DND-41 (cell line): ENCODE results near the gene PIP5K1A.

Experiments used
- ATAC-seq: fragments of 200-7000 bp; cut with Tn5 transposase; 3 replicates; pipeline ENCODE4 v1.9.1; 2021; ENCODE audit warnings: low read depth; ENCODE audit not compliant: insufficient read depth
- DNase-seq: peaks from one replicate; pipeline ENCODE4 v3.0.0-alpha.2; 2020
- H2AFZ ChIP-seq: 2 replicates; pipeline ENCODE4 v1.6.0; 2012; ENCODE audit warnings: low read depth, low read length
- H3K27ac ChIP-seq: 2 replicates; pipeline ENCODE4 v1.5.1; 2012; ENCODE audit warnings: low read length, inconsistent platforms
- H3K27me3 ChIP-seq: fragments of 200-600 bp; sonication (generic); 2 replicates; pipeline ENCODE4 v1.6.0; 2012; ENCODE audit warnings: low read length, mild to moderate bottlenecking, inconsistent platforms; ENCODE audit not compliant: insufficient read depth, poor library complexity
- H3K36me3 ChIP-seq: 2 replicates; pipeline ENCODE4 v1.5.1; 2012; ENCODE audit warnings: low read length, inconsistent platforms; ENCODE audit not compliant: insufficient read depth
- H3K4me1 ChIP-seq: 2 replicates; pipeline ENCODE4 v1.5.1; 2012; ENCODE audit warnings: mild to moderate bottlenecking, low read length; ENCODE audit not compliant: insufficient read depth
- H3K4me2 ChIP-seq: 2 replicates; pipeline ENCODE4 v1.6.0; 2012; ENCODE audit warnings: mild to moderate bottlenecking, moderate library complexity, low read length, inconsistent platforms; ENCODE audit not compliant: insufficient read depth
- H3K4me3 ChIP-seq, 2 experiments: fragments of 200-600 bp in 1 of 2; shearing (Covaris generic) in 1 of 2; 2 replicates each; pipeline ENCODE4 v1.5.1; 2012 to 2016; ENCODE audit warnings: inconsistent platforms in 2 of 2, low read length in 2 of 2, mild to moderate bottlenecking in 2 of 2, low read depth in 1 of 2, moderate library complexity in 1 of 2
- H3K79me2 ChIP-seq: 2 replicates; pipeline ENCODE4 v1.6.0; 2012; ENCODE audit warnings: low read length, inconsistent platforms; ENCODE audit not compliant: insufficient read depth
- H3K9ac ChIP-seq: 2 replicates; pipeline ENCODE4 v1.6.0; 2012; ENCODE audit warnings: low read depth, mild to moderate bottlenecking, inconsistent platforms, low read length, moderate library complexity
- H3K9me3 ChIP-seq: 2 replicates; pipeline ENCODE4 v1.5.1; 2012; ENCODE audit warnings: low read length, moderate library complexity, mild to moderate bottlenecking, inconsistent platforms; ENCODE audit not compliant: insufficient read depth, severe bottlenecking
- H4K20me1 ChIP-seq: 2 replicates; pipeline ENCODE4 v1.6.0; 2012; ENCODE audit warnings: low read length; ENCODE audit not compliant: insufficient read depth
- EZH2 ChIP-seq: IDR thresholded peaks from 3 replicates; pipeline ENCODE4 v1.6.1; 2012; ENCODE audit warnings: borderline replicate concordance, low read depth, mild to moderate bottlenecking, moderate library complexity, low read length, inconsistent platforms; ENCODE audit not compliant: severe bottlenecking
- TF ChIP-seq, protein P1 (sequence below): IDR thresholded peaks from 2 replicates; pipeline ENCODE4 v1.5.1; 2012; ENCODE audit warnings: borderline replicate concordance, low read length, moderate library complexity, mild to moderate bottlenecking; ENCODE audit not compliant: poor library complexity, severe bottlenecking; ENCODE audit errors: extremely low read depth

Gene PIP5K1A

DNA sequence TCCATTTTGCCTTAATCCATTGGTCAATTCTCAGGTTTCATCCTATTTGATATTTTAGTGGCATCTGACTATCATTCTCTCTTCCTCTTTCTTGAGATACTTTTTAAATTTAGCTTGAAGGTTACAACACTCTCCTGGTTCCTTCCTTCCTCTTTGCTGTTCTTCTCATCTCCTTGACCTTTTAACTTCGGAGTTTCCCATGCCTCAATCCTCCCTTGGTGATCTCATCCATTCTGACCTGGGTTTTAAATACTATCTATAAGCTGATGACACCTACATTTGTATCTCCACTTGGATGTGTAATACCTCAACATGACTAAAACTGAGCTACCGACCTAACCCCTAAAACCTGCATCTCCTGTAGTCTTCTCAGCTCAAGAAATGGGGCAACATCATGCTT, 78.9 kb downstream of the PIP5K1A start:
- DNase-seq (no peak), ATAC-seq (no peak)
- H3K27me3 ChIP-seq, result no peaks in the 10 kb centered on the region
- H3K79me2 ChIP-seq, result peaks cover 4% of the 10 kb centered on the region; the same call in 1 of the 2 replicates
- H3K36me3 ChIP-seq, result no peaks in the 10 kb centered on the region
- H2AFZ ChIP-seq, result no peak overlapping the region
- H3K9ac ChIP-seq, result no peak overlapping the region
- H3K9me3 ChIP-seq, result no peaks in the 10 kb centered on the region
- H3K4me2 ChIP-seq, result no peak overlapping the region
- no peak overlapping the region for H3K27ac ChIP-seq
- H4K20me1 ChIP-seq, result no peaks in the 10 kb centered on the region
- no peak overlapping the region for H3K4me3 ChIP-seq
- peaks cover 9% of the 10 kb centered on the region for H3K4me1 ChIP-seq
- TF ChIP-seq, protein P1, sequence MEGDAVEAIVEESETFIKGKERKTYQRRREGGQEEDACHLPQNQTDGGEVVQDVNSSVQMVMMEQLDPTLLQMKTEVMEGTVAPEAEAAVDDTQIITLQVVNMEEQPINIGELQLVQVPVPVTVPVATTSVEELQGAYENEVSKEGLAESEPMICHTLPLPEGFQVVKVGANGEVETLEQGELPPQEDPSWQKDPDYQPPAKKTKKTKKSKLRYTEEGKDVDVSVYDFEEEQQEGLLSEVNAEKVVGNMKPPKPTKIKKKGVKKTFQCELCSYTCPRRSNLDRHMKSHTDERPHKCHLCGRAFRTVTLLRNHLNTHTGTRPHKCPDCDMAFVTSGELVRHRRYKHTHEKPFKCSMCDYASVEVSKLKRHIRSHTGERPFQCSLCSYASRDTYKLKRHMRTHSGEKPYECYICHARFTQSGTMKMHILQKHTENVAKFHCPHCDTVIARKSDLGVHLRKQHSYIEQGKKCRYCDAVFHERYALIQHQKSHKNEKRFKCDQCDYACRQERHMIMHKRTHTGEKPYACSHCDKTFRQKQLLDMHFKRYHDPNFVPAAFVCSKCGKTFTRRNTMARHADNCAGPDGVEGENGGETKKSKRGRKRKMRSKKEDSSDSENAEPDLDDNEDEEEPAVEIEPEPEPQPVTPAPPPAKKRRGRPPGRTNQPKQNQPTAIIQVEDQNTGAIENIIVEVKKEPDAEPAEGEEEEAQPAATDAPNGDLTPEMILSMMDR, result no peak
- TF ChIP-seq EZH2, result no peak

DNA sequence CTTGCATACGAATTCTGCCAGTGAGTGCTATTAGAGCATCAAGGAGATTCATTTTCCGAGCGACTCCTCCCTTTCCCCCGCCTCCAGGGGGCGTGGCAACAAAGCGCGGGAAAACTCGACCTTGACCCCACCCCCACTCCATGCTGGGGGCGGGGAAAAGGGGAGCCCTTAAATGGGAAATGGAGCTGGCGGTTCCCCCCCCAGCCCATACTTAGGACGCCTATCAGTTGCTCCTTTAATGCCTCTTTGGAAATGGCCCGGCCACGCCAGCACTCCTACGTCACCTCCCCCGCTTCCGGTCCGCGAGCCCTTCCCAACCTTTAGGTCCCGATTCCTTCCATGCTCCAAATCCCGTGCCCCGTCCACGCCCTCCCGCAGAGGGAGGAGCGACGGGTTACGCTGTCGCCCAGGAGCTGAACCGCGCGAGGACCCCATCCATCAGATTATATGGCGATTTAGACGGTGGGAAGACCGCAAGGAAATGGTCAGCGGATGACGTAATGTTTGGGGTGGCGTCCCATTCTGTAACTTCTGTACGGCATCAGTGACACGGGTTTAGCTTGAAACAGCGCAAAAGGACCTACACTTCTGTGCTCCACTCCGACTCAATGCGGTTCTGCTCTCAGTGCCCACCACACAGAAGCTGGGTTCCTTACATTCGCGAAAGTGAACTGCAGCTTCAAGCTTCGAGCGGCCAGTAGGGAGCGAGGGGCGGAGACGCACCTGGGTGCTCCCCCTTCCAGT, 83.0 kb downstream of the PIP5K1A start:
- peaks cover 21% of the 10 kb centered on the region for H3K36me3 ChIP-seq
- peak overlapping the region; percentile 98 for H3K27ac ChIP-seq
- ATAC-seq (peak; percentile 44), DNase-seq (peak; percentile 97)
- peak overlapping the region; percentile 89 for H3K9ac ChIP-seq
- H3K9me3 ChIP-seq, result no peaks in the 10 kb centered on the region
- H2AFZ ChIP-seq, result peak overlapping the region; percentile 98
- peak overlapping the region; percentile 89 for H3K4me2 ChIP-seq
- peaks cover 43% of the 10 kb centered on the region for H3K79me2 ChIP-seq
- H3K4me1 ChIP-seq, result peaks cover 28% of the 10 kb centered on the region
- peak overlapping the region; percentile 67 to 93 for H3K4me3 ChIP-seq
- H3K27me3 ChIP-seq, result no peaks in the 10 kb centered on the region
- TF ChIP-seq, protein P1, result peak; percentile 32
- TF ChIP-seq EZH2, result no peak
- H4K20me1 ChIP-seq, result peaks cover 34% of the 10 kb centered on the region

DNA sequence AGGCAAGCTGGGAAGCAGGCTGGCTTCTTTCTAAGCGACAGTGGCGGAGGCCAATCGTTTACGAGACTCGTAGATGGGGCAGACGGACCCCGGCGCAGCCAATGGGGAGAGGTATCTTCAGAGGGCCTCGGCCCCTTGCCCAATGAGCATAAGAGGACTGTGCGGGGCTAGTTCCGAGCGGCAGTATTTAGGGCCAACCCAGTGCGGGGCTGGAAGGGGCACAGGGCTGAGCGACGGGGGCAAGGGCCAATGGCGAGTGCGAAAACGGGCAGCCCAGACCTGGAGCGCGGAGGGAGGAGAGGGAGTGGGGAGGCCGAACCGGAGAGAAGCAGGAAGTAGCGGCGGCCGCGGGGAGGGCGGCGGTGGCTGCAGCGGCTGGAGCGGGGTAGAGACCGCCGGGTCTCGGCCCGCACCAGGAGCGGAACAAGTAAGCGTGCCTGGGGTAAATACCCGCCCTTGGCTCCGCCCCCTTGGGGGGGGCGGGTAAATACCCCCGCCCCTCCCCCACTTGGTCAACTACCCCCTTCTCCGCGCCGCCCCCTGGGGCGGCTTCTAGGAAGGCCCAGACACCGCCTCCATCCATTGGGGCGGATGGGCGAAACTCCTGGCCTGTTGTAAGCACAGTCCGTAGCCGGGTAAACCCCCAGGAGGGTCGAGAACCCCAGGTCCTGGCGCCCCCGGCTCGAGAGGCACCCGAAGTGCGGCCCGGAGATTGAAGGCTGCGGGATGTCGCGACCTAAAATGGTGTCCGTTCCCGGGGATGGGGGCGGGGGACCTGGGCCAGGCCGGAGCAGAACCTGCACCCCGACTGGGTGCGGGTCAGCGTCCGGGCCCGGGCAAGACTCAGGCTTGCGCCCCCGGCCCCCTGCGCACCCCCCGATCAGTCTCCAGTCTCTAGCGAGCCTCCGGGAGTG, 83.9 kb downstream of the PIP5K1A start, which contains the start of gene ZNF687:
ZNF687 (plus strand) TSS at position 331 of the 914 bp plus-strand sequence. CDS start 3,993 bp downstream, outside the sequence.
- peak within 1 kb of the TSS; percentile 89 for H3K4me2 ChIP-seq
- peaks cover 28% of the 10 kb centered on the region for H3K4me1 ChIP-seq
- peaks cover 51% of the 10 kb centered on the region for H3K79me2 ChIP-seq

More for the DNA sequence above, 83.9 kb downstream of the PIP5K1A start, which contains the start of gene ZNF687:
- peaks cover 42% of the 10 kb centered on the region for H4K20me1 ChIP-seq
- H3K9me3 ChIP-seq, result no peaks in the 10 kb centered on the region
- H2AFZ ChIP-seq, result peak within 1 kb of the TSS; percentile 98
- peak; percentile 100 for DNase-seq
- H3K9ac ChIP-seq, result peak within 1 kb of the TSS; percentile 89
- peak; percentile 94 for ATAC-seq
- H3K4me3 ChIP-seq, result peak within 1 kb of the TSS; percentile 93
- TF ChIP-seq, protein P1, result no peak
- peaks cover 29% of the 10 kb centered on the region for H3K36me3 ChIP-seq
- peak within 1 kb of the TSS; percentile 98 for H3K27ac ChIP-seq
- H3K27me3 ChIP-seq, result no peaks in the 10 kb centered on the region
